ENCODE data around the gene FAM200B.

- TF ChIP-seq CTCF (conservative IDR thresholded peaks at IDR 0.05) (no peak), ZFX (IDR thresholded peaks at IDR 0.05) (no peak)
Measured at GRCh38 chr4:15695240-15695699, 13.6 kb downstream of the FAM200B start.
